ENCODE data around the gene LRP11. TPM values are rescaled to one million over a fixed set of nuclear protein-coding genes. Genes with fewer than 3 reads are reported as not detected.

Gene LRP11
- total and polyA plus RNA-seq, 2 of the 13 experiments (the other 11 are each of a cell fraction or from before 2014, with no cell fraction given) = 32.4 to 48.9 TPM

- no peak for TF ChIP-seq ZNF609 (CRISPR knock-in tag; IDR thresholded peaks at IDR 0.05; ENCODE audit: borderline replicate concordance)
- TF ChIP-seq, protein P1, sequence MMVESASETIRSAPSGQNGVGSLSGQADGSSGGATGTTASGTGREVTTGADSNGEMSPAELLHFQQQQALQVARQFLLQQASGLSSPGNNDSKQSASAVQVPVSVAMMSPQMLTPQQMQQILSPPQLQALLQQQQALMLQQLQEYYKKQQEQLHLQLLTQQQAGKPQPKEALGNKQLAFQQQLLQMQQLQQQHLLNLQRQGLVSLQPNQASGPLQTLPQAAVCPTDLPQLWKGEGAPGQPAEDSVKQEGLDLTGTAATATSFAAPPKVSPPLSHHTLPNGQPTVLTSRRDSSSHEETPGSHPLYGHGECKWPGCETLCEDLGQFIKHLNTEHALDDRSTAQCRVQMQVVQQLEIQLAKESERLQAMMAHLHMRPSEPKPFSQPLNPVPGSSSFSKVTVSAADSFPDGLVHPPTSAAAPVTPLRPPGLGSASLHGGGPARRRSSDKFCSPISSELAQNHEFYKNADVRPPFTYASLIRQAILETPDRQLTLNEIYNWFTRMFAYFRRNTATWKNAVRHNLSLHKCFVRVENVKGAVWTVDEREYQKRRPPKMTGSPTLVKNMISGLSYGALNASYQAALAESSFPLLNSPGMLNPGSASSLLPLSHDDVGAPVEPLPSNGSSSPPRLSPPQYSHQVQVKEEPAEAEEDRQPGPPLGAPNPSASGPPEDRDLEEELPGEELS (CRISPR knock-in tag; IDR thresholded peaks at IDR 0.05) = no peak
- no peak for TF ChIP-seq GPBP1L1 (CRISPR knock-in tag; IDR thresholded peaks at IDR 0.05)
- no peak for TF ChIP-seq AGO2 (optimal IDR thresholded peaks at IDR 0.05; ENCODE audit: low read depth, low read length)
- TF ChIP-seq FOXO4 (CRISPR knock-in tag; conservative IDR thresholded peaks at IDR 0.05) = no peak
- TF ChIP-seq DR1 (CRISPR knock-in tag; IDR thresholded peaks at IDR 0.05) = no peak
- TF ChIP-seq, protein P2, sequence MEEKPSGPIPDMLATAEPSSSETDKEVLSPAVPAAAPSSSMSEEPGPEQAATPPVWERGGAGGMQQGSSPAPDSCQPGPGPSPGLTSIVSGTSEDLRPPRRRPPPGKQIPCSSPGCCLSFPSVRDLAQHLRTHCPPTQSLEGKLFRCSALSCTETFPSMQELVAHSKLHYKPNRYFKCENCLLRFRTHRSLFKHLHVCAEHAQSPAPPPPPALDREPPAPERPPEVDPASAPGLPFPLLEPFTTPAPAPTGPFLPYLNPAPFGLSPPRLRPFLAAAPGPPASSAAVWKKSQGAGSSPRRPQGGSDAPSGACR (CRISPR knock-in tag; IDR thresholded peaks at IDR 0.05) = no peak
- no peak for TF ChIP-seq GABPB1 (CRISPR knock-in tag; IDR thresholded peaks at IDR 0.05)
Measured at GRCh38 chr6:149840345-149841075, 23.6 kb downstream of the LRP11 start (continued).
